ENCODE data around the gene OPCML. TPM values are rescaled to one million over a fixed set of nuclear protein-coding genes. Genes with fewer than 3 reads are reported as not detected.

The OPCML gene
- total and polyA plus RNA-seq, 4 donors = 16.6 to 70.3 (median 58.1) TPM

DNA sequence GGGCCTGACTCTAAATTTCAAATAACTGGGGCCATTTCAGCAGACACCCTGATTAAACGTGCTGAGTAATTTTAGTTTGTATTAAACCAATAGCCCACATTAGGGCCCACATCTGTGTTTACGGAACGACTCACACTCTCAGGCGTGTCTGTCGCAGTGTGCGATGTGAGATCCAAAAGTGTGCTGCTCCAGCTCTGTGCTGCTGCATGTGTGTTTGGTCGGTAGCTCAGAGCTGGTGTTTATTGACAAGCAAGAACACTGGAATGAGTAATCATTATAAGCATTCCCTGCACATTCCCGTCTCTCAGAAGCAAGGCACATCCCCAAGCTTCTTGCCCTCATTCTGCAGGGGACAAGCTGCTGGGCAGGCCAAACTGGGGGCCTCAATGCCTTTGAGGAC, 7.8 kb downstream of the OPCML start:
- Histone ChIP-seq H3K27me3 (ENCODE audit: control insufficient read depth, insufficient read depth, low read length) (peaks cover 14% of the 10 kb centered on the region), H3K4me3 (ENCODE audit: low read depth, low read length) (no peak overlapping the region), H3K36me3 (ENCODE audit: control insufficient read depth, insufficient read depth, low read length) (no peaks in the 10 kb centered on the region), H3K4me1 (ENCODE audit: control insufficient read depth, insufficient read depth, low read length) (peaks cover 31% of the 10 kb centered on the region), H3K27ac (ENCODE audit: low read depth, low read length) (no peak overlapping the region), H3K9me3 (ENCODE audit: control insufficient read depth, insufficient read depth, low read length) (no peaks in the 10 kb centered on the region)
- no peak for DNase-seq (ENCODE audit: low read depth in 4 of 6, low spot score in 6 of 6)
- 92% methylated on average over 4 of the region's 8 CpGs for WGBS (ENCODE audit: insufficient coverage)

GRCh38 chr11:133522344-133522743, 10.0 kb downstream of the OPCML start:
- no peak for DNase-seq (ENCODE audit: low read depth in 4 of 6, low spot score in 6 of 6)

GRCh38 chr11:133521502-133521901, 10.8 kb downstream of the OPCML start:
- 92% methylated on average over 2 of the region's 2 CpGs for WGBS (ENCODE audit: insufficient coverage)
- DNase-seq (ENCODE audit: low read depth in 4 of 6, low spot score in 6 of 6) = peak in 1 of 6 donors; percentile 58
- no peak overlapping the region for H3K27ac ChIP-seq (ENCODE audit: low read depth, low read length)

More at GRCh38 chr11:133522344-133522743, 10.0 kb downstream of the OPCML start:
- Histone ChIP-seq H3K9me3 (ENCODE audit: control insufficient read depth, insufficient read depth, low read length) (no peaks in the 10 kb centered on the region), H3K27ac (ENCODE audit: low read depth, low read length) (no peak overlapping the region), H3K36me3 (ENCODE audit: control insufficient read depth, insufficient read depth, low read length) (peaks cover 4% of the 10 kb centered on the region), H3K4me1 (ENCODE audit: control insufficient read depth, insufficient read depth, low read length) (peaks cover 21% of the 10 kb centered on the region), H3K4me3 (ENCODE audit: low read depth, low read length) (no peak overlapping the region), H3K27me3 (ENCODE audit: control insufficient read depth, insufficient read depth, low read length) (no peaks in the 10 kb centered on the region)
- WGBS (ENCODE audit: insufficient coverage) = 96% methylated on average over 6 of the region's 6 CpGs

GRCh38 chr11:133520707-133521106, 11.6 kb downstream of the OPCML start:
- H3K9me3 ChIP-seq (ENCODE audit: control insufficient read depth, insufficient read depth, low read length) = no peaks in the 10 kb centered on the region
- H3K4me3 ChIP-seq (ENCODE audit: low read depth, low read length) = no peak overlapping the region
- peaks cover 7% of the 10 kb centered on the region for H3K36me3 ChIP-seq (ENCODE audit: control insufficient read depth, insufficient read depth, low read length)
- no peak for DNase-seq (ENCODE audit: low read depth in 4 of 6, low spot score in 6 of 6)
- H3K27me3 ChIP-seq (ENCODE audit: control insufficient read depth, insufficient read depth, low read length) = no peaks in the 10 kb centered on the region
- WGBS (ENCODE audit: insufficient coverage) = 79% methylated on average over 6 of the region's 7 CpGs
- peaks cover 21% of the 10 kb centered on the region for H3K4me1 ChIP-seq (ENCODE audit: control insufficient read depth, insufficient read depth, low read length)
- no peak overlapping the region for H3K27ac ChIP-seq (ENCODE audit: low read depth, low read length)

More at GRCh38 chr11:133521502-133521901, 10.8 kb downstream of the OPCML start:
- no peak overlapping the region for H3K4me3 ChIP-seq (ENCODE audit: low read depth, low read length)
- no peaks in the 10 kb centered on the region for H3K27me3 ChIP-seq (ENCODE audit: control insufficient read depth, insufficient read depth, low read length)
- H3K9me3 ChIP-seq (ENCODE audit: control insufficient read depth, insufficient read depth, low read length) = no peaks in the 10 kb centered on the region
- peaks cover 4% of the 10 kb centered on the region for H3K36me3 ChIP-seq (ENCODE audit: control insufficient read depth, insufficient read depth, low read length)
- peaks cover 20% of the 10 kb centered on the region for H3K4me1 ChIP-seq (ENCODE audit: control insufficient read depth, insufficient read depth, low read length)

DNA sequence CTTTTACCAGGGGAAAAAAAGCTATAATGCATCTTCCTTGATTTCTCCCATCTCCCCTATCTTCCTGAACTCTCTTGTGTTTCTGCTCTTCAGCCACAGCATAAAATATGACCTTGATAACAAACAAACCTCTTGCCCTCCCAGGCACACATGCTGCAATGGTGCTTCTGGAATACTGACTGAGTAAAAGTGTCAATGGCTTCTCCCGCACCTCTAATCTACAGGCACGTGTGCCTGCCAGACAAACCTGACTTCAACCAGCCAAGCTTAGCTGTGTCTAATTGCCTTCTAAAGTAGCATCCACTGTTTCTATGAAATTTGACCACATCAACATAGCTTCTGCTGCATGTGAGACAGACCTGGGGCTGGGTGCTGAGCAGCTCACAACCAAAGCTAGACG, 12.7 kb downstream of the OPCML start:
- Histone ChIP-seq H3K27me3 (ENCODE audit: control insufficient read depth, insufficient read depth, low read length) (no peaks in the 10 kb centered on the region), H3K27ac (ENCODE audit: low read depth, low read length) (no peak overlapping the region), H3K4me3 (ENCODE audit: low read depth, low read length) (no peak overlapping the region), H3K9me3 (ENCODE audit: control insufficient read depth, insufficient read depth, low read length) (no peaks in the 10 kb centered on the region), H3K4me1 (ENCODE audit: control insufficient read depth, insufficient read depth, low read length) (peaks cover 20% of the 10 kb centered on the region), H3K36me3 (ENCODE audit: control insufficient read depth, insufficient read depth, low read length) (peaks cover 7% of the 10 kb centered on the region)
- WGBS (ENCODE audit: insufficient coverage) = 89% methylated on average over 2 of the region's 3 CpGs
- DNase-seq (ENCODE audit: low read depth in 4 of 6, low spot score in 6 of 6) = no peak

- WGBS (ENCODE audit: insufficient coverage) = 87% methylated on average over 6 of the region's 7 CpGs
- no peak overlapping the region for H3K4me3 ChIP-seq (ENCODE audit: low read depth, low read length)
- H3K27me3 ChIP-seq (ENCODE audit: control insufficient read depth, insufficient read depth, low read length) = no peaks in the 10 kb centered on the region
Measured at GRCh38 chr11:133518702-133519264, 13.5 kb downstream of the OPCML start.

GRCh38 chr11:133516845-133517244, 15.5 kb downstream of the OPCML start:
- peak in 1 of 6 donors; percentile 26 for DNase-seq (ENCODE audit: low read depth in 4 of 6, low spot score in 6 of 6)
- no peaks in the 10 kb centered on the region for H3K9me3 ChIP-seq (ENCODE audit: control insufficient read depth, insufficient read depth, low read length)
- no peak overlapping the region for H3K4me3 ChIP-seq (ENCODE audit: low read depth, low read length)
- H3K27me3 ChIP-seq (ENCODE audit: control insufficient read depth, insufficient read depth, low read length) = no peaks in the 10 kb centered on the region
- peaks cover 7% of the 10 kb centered on the region for H3K36me3 ChIP-seq (ENCODE audit: control insufficient read depth, insufficient read depth, low read length)
- H3K27ac ChIP-seq (ENCODE audit: low read depth, low read length) = no peak overlapping the region
- H3K4me1 ChIP-seq (ENCODE audit: control insufficient read depth, insufficient read depth, low read length) = peaks cover 20% of the 10 kb centered on the region
- 43% methylated on average over 6 of the region's 8 CpGs for WGBS (ENCODE audit: insufficient coverage)

More at GRCh38 chr11:133518702-133519264, 13.5 kb downstream of the OPCML start:
- Histone ChIP-seq H3K36me3 (ENCODE audit: control insufficient read depth, insufficient read depth, low read length) (peaks cover 7% of the 10 kb centered on the region), H3K9me3 (ENCODE audit: control insufficient read depth, insufficient read depth, low read length) (no peaks in the 10 kb centered on the region), H3K4me1 (ENCODE audit: control insufficient read depth, insufficient read depth, low read length) (peaks cover 20% of the 10 kb centered on the region), H3K27ac (ENCODE audit: low read depth, low read length) (no peak overlapping the region)
- no peak for DNase-seq (ENCODE audit: low read depth in 4 of 6, low spot score in 6 of 6)

DNA sequence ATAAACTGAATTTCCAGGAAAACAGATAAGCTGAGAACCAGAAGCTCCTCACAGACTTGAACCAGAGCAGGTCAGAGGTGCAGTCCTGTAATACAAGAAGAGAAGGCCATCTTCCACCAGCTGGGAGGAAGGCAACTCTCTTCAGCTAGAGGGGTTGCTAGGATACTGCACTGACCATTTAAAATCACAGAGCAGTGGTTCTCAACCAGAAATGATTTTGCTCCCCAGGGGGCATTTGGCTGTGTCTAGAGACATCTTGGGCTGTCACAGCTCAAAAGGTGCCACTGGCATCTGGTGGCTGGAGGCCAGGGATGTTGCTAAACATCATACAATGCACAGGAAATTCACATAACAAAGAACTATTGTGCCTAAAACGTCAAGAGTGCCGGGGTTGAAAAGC, 17.2 kb downstream of the OPCML start:
- H3K36me3 ChIP-seq (ENCODE audit: control insufficient read depth, insufficient read depth, low read length) = peaks cover 7% of the 10 kb centered on the region
- H3K4me3 ChIP-seq (ENCODE audit: low read depth, low read length) = no peak overlapping the region
- no CpG with 5 or more reads among the region's 2 CpGs for WGBS (ENCODE audit: insufficient coverage)
- no peaks in the 10 kb centered on the region for H3K27me3 ChIP-seq (ENCODE audit: control insufficient read depth, insufficient read depth, low read length)
- H3K27ac ChIP-seq (ENCODE audit: low read depth, low read length) = no peak overlapping the region
- H3K4me1 ChIP-seq (ENCODE audit: control insufficient read depth, insufficient read depth, low read length) = peaks cover 14% of the 10 kb centered on the region
- H3K9me3 ChIP-seq (ENCODE audit: control insufficient read depth, insufficient read depth, low read length) = no peaks in the 10 kb centered on the region
- DNase-seq (ENCODE audit: low read depth in 4 of 6, low spot score in 6 of 6) = peak in 1 of 6 donors; percentile 43

GRCh38 chr11:133509924-133510697, 22.2 kb downstream of the OPCML start:
- Histone ChIP-seq H3K27ac (ENCODE audit: low read depth, low read length) (no peak overlapping the region), H3K4me3 (ENCODE audit: low read depth, low read length) (no peak overlapping the region), H3K9me3 (ENCODE audit: control insufficient read depth, insufficient read depth, low read length) (no peaks in the 10 kb centered on the region), H3K36me3 (ENCODE audit: control insufficient read depth, insufficient read depth, low read length) (no peaks in the 10 kb centered on the region), H3K4me1 (ENCODE audit: control insufficient read depth, insufficient read depth, low read length) (peaks cover 22% of the 10 kb centered on the region), H3K27me3 (ENCODE audit: control insufficient read depth, insufficient read depth, low read length) (peaks cover 2% of the 10 kb centered on the region)
- WGBS (ENCODE audit: insufficient coverage) = 46% methylated on average over 1 of the region's 3 CpGs
- DNase-seq (ENCODE audit: low read depth in 4 of 6, low spot score in 6 of 6) = no peak

DNA sequence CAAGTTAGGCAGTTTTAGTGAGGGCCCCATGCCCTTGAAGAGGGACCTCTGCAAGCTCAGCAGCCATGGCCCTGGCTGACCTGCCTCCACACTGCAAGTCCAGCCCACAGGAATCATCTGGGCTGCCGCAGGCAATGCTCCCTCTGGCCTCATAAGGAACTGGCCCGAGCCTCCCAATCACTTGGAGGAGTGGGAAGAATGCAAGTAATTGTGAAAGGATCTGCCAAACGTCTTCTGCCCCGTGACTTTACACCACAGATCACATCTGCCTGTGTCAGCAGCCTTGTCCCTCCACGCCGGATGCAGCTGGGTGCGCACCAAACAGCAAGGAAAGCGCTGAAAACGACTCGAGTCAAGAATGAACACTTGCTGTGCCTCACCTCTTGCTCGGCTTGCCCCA, 23.8 kb downstream of the OPCML start:
- Histone ChIP-seq H3K27ac (ENCODE audit: low read depth, low read length) (no peak overlapping the region), H3K27me3 (ENCODE audit: control insufficient read depth, insufficient read depth, low read length) (peaks cover 2% of the 10 kb centered on the region), H3K9me3 (ENCODE audit: control insufficient read depth, insufficient read depth, low read length) (no peaks in the 10 kb centered on the region), H3K36me3 (ENCODE audit: control insufficient read depth, insufficient read depth, low read length) (no peaks in the 10 kb centered on the region), H3K4me1 (ENCODE audit: control insufficient read depth, insufficient read depth, low read length) (peaks cover 35% of the 10 kb centered on the region), H3K4me3 (ENCODE audit: low read depth, low read length) (no peak overlapping the region)
- no peak for DNase-seq (ENCODE audit: low read depth in 4 of 6, low spot score in 6 of 6)
- 72% methylated on average over 9 of the region's 11 CpGs for WGBS (ENCODE audit: insufficient coverage)

Data from spinal cord (tissue), 10 donors.